Thoracic aorta (tissue), 2 donors: Measurements from ENCODE around the gene HOXB13. TPM values are rescaled to one million over a fixed set of nuclear protein-coding genes. Genes with fewer than 3 reads are reported as not detected.

Experiments
- ATAC-seq: fragments of 150-250 bp; one replicate; pipeline ENCODE4 v1.8.0; 2017; ENCODE audit warnings: low read depth; ENCODE audit not compliant: insufficient number of reproducible peaks, low FRiP score
- DNase-seq: peaks from one replicate; pipeline ENCODE4 v3.0.0-alpha.2; 2020; ENCODE audit warnings: low spot score
- H3K27ac ChIP-seq, 2 donors: fragments of 200-600 bp; sonication (generic); 1 replicate in 1 of 2; 2 replicates in 1 of 2; pipeline ENCODE4 v1.5.1; 2016; ENCODE audit warnings: mild to moderate bottlenecking in 2 of 2, moderate library complexity in 2 of 2
- H3K27me3 ChIP-seq: fragments of 200-600 bp; sonication (generic); replicated peaks from 2 replicates; pipeline ENCODE4 v1.6.0; 2016; ENCODE audit warnings: mild to moderate bottlenecking; ENCODE audit not compliant: insufficient read depth
- H3K36me3 ChIP-seq: fragments of 200-600 bp; sonication (generic); one replicate; pipeline ENCODE4 v1.5.1; 2016
- H3K4me1 ChIP-seq, 2 donors: fragments of 200-600 bp; sonication (generic); 1 replicate in 1 of 2; 2 replicates in 1 of 2; pipeline versions ENCODE4 v1.5.1 to v1.6.0; 2016; ENCODE audit warnings: low read depth in 2 of 2, mild to moderate bottlenecking in 1 of 2; ENCODE audit not compliant: control insufficient read depth in 1 of 2
- H3K4me3 ChIP-seq: fragments of 200-600 bp; sonication (generic); 2 replicates; pipeline ENCODE4 v1.5.1; 2016; ENCODE audit warnings: mild to moderate bottlenecking
- H3K9me3 ChIP-seq: fragments of 200-600 bp; sonication (generic); 2 replicates; pipeline ENCODE4 v1.5.1; 2016
- CTCF ChIP-seq: fragments of 200-600 bp; sonication (generic); IDR thresholded peaks from one replicate; pipeline ENCODE4 v1.5.1; 2019; ENCODE audit warnings: antibody characterized with exemption
- total RNA-seq, 2 donors: library from RNA; depleted of rRNA; stranded (reverse); fragments of >200 nt; gene quantifications; one replicate each; pipeline versions ENCODE4 v1.1.0 to v1.2.3, GENCODE V29; 2016

Gene HOXB13
- total RNA-seq, 2 donors from 2014 or later = not detected

GRCh38 chr17:48740537-48740936 lies 12.0 kb upstream of the HOXB13 start:
- peaks cover 17% of the 10 kb centered on the region for H3K27me3 ChIP-seq
- no peaks in the 10 kb centered on the region for H3K9me3 ChIP-seq
- no peak overlapping the region for H3K27ac ChIP-seq
- no peak for TF ChIP-seq CTCF
- no peak for ATAC-seq
- no peak for DNase-seq
- H3K4me1 ChIP-seq = no peaks in the 10 kb centered on the region
- H3K4me3 ChIP-seq = no peak overlapping the region
- H3K36me3 ChIP-seq = no peaks in the 10 kb centered on the region

GRCh38 chr17:48738803-48739526 lies 10.4 kb upstream of the HOXB13 start:
- no peak for TF ChIP-seq CTCF
- DNase-seq = no peak
- ATAC-seq = no peak
- no peak overlapping the region for H3K4me3 ChIP-seq
- no peaks in the 10 kb centered on the region for H3K9me3 ChIP-seq
- H3K27me3 ChIP-seq = peaks cover 15% of the 10 kb centered on the region
- H3K36me3 ChIP-seq = no peaks in the 10 kb centered on the region
- no peaks in the 10 kb centered on the region for H3K4me1 ChIP-seq
- H3K27ac ChIP-seq = no peak overlapping the region

DNA sequence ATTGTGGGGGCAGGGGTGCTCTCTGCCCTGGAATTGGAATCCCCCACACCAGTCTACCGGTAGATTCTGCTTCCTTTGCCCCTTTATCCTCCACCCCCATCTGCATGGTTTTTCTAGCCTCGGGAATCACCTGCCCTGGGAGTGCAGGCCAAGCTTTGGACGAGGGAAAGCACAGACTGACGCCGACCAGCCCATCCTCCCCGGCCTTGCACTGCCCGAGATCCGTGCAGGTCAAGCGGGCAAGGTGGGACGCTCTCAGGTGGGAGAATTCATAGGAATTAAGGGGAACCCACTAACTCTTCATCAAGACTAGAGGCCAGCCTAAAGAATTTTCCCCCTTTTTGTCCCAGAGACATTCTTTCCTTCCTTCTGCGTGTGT lies 9.9 kb upstream of the HOXB13 start:
- Histone ChIP-seq H3K9me3 (no peaks in the 10 kb centered on the region), H3K27ac (no peak overlapping the region), H3K27me3 (peaks cover 21% of the 10 kb centered on the region), H3K4me3 (no peak overlapping the region), H3K4me1 (no peaks in the 10 kb centered on the region), H3K36me3 (no peaks in the 10 kb centered on the region)
- TF ChIP-seq CTCF = no peak
- DNase-seq (no peak), ATAC-seq (no peak)

DNA sequence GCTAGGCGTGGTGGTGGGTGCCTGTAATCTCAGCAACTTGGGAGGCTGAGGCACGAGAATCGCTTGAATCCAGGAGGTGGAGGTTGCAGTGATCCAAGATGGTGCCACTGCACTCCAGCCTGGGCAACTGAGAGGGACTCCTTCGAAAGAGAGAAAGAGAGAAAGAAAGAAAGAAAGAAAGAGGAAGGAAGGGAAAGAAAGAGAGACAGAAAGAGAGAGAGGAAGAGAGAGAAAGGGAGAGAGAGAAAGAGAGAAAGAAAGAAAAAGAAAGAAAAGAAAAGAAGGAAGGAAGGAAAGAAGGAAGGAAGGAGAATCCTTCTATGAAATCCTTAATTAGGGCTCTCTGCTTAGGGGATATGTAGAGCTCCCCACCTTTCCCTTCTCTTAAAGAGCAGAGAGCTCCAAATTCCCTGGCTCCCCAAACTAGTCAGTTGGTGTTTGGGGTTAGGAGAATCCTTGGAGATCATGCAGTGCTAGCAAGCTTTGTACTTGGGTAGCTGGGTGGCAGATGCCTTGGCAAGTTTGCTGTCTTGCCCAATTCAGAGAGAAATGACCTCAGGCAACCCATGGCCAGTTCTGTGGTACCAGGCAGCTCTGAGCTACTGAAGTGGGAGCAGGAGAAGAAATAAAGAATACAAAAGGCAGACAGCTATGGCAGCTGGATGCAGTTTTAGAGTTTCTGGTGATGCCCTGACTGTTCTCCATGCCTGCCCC lies 8.9 kb upstream of the HOXB13 start:
- ATAC-seq (no peak), DNase-seq (no peak)
- H3K4me1 ChIP-seq = no peaks in the 10 kb centered on the region
- no peaks in the 10 kb centered on the region for H3K9me3 ChIP-seq
- no peak overlapping the region for H3K27ac ChIP-seq
- H3K4me3 ChIP-seq = no peak overlapping the region
- TF ChIP-seq CTCF = no peak
- peaks cover 21% of the 10 kb centered on the region for H3K27me3 ChIP-seq
- no peaks in the 10 kb centered on the region for H3K36me3 ChIP-seq

DNA sequence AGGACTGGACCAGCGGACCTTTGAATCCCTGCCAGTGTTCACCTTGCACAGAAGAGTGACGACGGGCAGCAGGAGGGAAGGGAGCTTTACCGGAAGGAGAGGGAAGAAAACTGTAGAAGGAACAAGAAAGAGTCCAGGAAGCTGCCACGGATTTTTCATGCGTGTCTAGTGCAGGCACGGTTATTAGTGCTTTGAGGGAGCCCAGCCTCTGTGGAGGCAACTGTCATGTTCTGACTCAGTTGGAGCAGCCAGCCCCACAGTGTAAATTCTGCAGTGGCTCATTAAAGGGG lies 6.5 kb upstream of the HOXB13 start:
- Histone ChIP-seq H3K27ac (no peak overlapping the region), H3K27me3 (peaks cover 17% of the 10 kb centered on the region), H3K4me3 (no peak overlapping the region)

More for the DNA sequence above, 6.5 kb upstream of the HOXB13 start:
- no peak for DNase-seq
- Histone ChIP-seq H3K9me3 (no peaks in the 10 kb centered on the region), H3K4me1 (no peaks in the 10 kb centered on the region), H3K36me3 (no peaks in the 10 kb centered on the region)
- ATAC-seq = no peak
- no peak for TF ChIP-seq CTCF
